ENCODE data around the gene CASQ1. TPM values are rescaled to one million over a fixed set of nuclear protein-coding genes. Genes with fewer than 3 reads are reported as not detected.

CASQ1 gene
- total and polyA plus RNA-seq, 2 of the 13 experiments (the other 11 are each of a cell fraction or from before 2014, with no cell fraction given) = 0.09 to 0.20 TPM

GRCh38 chr1:160177667-160178066 lies 12.7 kb upstream of the CASQ1 start (continued):
- no peak for TF ChIP-seq SIN3A (IDR thresholded peaks at IDR 0.05; ENCODE audit: borderline replicate concordance, low read depth, low read length)

DNA sequence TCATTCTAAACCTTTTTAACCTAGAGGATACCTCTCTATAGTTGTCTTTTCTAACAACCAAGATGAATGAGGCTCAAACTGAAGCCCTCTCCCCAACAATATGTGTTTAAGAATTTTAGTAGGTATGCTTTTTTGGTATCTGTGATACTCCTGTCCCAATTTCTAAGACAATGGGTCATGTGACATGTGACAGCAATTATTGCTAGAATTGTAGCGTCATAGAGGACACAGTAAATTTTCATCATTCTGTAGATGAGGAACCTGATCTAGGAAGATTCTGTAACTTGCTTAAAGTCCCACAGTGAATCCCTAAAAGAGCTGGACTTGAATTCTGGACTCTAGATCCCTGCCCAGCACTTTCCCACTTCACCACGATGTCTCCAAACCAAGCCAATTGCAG lies 11.6 kb upstream of the CASQ1 start:
- intact Hi-C loops (cut with micrococcal nuclease; ENCODE audit: unreplicated experiment) (no loop called here), in situ Hi-C loops (cut with HindIII; ENCODE audit: extremely low pct_ligation_motif_present, low pct_unique_long_range_greater_than_20kb) (no loop called here)
- Histone ChIP-seq H3K79me2 (ENCODE audit: insufficient read depth, low read length) (no peaks in the 10 kb centered on the region), H3K9me3 (ENCODE audit: low read length) (no peaks in the 10 kb centered on the region), H3K36me3 (replicated peaks in 1 of 2; ENCODE audit: control insufficient read depth in 1 of 2, insufficient read depth in 2 of 2, low read length in 2 of 2) (no peaks in the 10 kb centered on the region), H4K20me1 (ENCODE audit: insufficient read depth, low read length) (no peaks in the 10 kb centered on the region), H3K27ac (ENCODE audit: extremely low read length, insufficient read depth, low read length) (no peak overlapping the region), H3K4me2 (ENCODE audit: low read depth, low read length) (no peak overlapping the region), H3K4me3 (replicated peaks in 1 of 3; ENCODE audit: insufficient read depth in 1 of 3, low read depth in 2 of 3, low read length in 3 of 3) (no peak overlapping the region), H3K4me1 (ENCODE audit: insufficient read depth, low read length) (peaks cover 15% of the 10 kb centered on the region; the same call in 1 of the 2 replicates), H3K27me3 (ENCODE audit: control insufficient read depth in 1 of 2, insufficient read depth in 2 of 2, low read length in 2 of 2) (peaks cover 4 to 18% of the 10 kb centered on the region in 2 experiments; a peak in 4 of 5 replicates), H2AFZ (ENCODE audit: low read length) (no peak overlapping the region), H3K9ac (ENCODE audit: insufficient read depth, low read depth, low read length) (no peak overlapping the region)
- CTCF ChIA-PET (ENCODE audit: low intra/inter-chr PET ratio, low total read pairs) = interaction anchor here (0.7 kb wide), 1 partner anchor 18 kb away, joined by 3 read pairs; no protein-coding TSS in a partner anchor
- no TSS peak for BruUV-seq (replicated peaks)
- WGBS (ENCODE audit: low lambda C conversion rate) = 44% methylated on average over 2 of the region's 2 CpGs
- no peak for DNase-seq (ENCODE audit: low spot score)
- POLR2A ChIA-PET = no interaction called here
- ATAC-seq = no peak
- TF ChIP-seq PPARG (CRISPR knock-in tag; conservative IDR thresholded peaks at IDR 0.05) (no peak), MTA3 (CRISPR knock-in tag; IDR thresholded peaks at IDR 0.05) (no peak), ZNF331 (CRISPR knock-in tag; IDR thresholded peaks at IDR 0.05) (no peak), SALL2 (CRISPR knock-in tag; IDR thresholded peaks at IDR 0.05) (no peak), MTF1 (CRISPR knock-in tag; IDR thresholded peaks at IDR 0.05) (no peak), ZFP90 (CRISPR knock-in tag; IDR thresholded peaks at IDR 0.05; ENCODE audit: borderline replicate concordance) (no peak), STAT6 (CRISPR knock-in tag; IDR thresholded peaks at IDR 0.05; ENCODE audit: borderline replicate concordance) (no peak), ZNF552 (CRISPR knock-in tag; IDR thresholded peaks at IDR 0.05; ENCODE audit: borderline replicate concordance) (no peak), HINFP (CRISPR knock-in tag; IDR thresholded peaks at IDR 0.05; ENCODE audit: low read depth) (no peak), ZNF883 (CRISPR knock-in tag; IDR thresholded peaks at IDR 0.05; ENCODE audit: not compliant biosample characterization) (no peak), CHCHD3 (CRISPR knock-in tag; IDR thresholded peaks at IDR 0.05) (no peak), ZNF3 (CRISPR knock-in tag; IDR thresholded peaks at IDR 0.05) (no peak), NFYB (CRISPR knock-in tag; IDR thresholded peaks at IDR 0.05) (no peak)
- TF ChIP-seq, protein P1, sequence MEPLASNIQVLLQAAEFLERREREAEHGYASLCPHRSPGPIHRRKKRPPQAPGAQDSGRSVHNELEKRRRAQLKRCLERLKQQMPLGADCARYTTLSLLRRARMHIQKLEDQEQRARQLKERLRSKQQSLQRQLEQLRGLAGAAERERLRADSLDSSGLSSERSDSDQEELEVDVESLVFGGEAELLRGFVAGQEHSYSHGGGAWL (CRISPR knock-in tag; IDR thresholded peaks at IDR 0.05) = no peak
- TF ChIP-seq, protein P2, sequence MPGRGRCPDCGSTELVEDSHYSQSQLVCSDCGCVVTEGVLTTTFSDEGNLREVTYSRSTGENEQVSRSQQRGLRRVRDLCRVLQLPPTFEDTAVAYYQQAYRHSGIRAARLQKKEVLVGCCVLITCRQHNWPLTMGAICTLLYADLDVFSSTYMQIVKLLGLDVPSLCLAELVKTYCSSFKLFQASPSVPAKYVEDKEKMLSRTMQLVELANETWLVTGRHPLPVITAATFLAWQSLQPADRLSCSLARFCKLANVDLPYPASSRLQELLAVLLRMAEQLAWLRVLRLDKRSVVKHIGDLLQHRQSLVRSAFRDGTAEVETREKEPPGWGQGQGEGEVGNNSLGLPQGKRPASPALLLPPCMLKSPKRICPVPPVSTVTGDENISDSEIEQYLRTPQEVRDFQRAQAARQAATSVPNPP (CRISPR knock-in tag; IDR thresholded peaks at IDR 0.05) = no peak
- FAIRE-seq = no peak

Data from HepG2 (cell line).